HG03064 (cell line): Measurements from ENCODE around the gene ANGPT4.
"Not testable (repeated sequence)": the region's sequence is repeated elsewhere in the genome, so short reads cannot be mapped to it uniquely, and the experiment has no call there.

Experiments
- ATAC-seq: cut with Tn5 transposase; IDR thresholded peaks from one replicate; pipeline ENCODE4 v1.9.1; 2021; ENCODE audit warnings: low read depth; ENCODE audit not compliant: unreplicated experiment

The ANGPT4 gene

GRCh38 chr20:830011-830521, 86.1 kb downstream of the ANGPT4 start:
- ATAC-seq, result no peak

DNA sequence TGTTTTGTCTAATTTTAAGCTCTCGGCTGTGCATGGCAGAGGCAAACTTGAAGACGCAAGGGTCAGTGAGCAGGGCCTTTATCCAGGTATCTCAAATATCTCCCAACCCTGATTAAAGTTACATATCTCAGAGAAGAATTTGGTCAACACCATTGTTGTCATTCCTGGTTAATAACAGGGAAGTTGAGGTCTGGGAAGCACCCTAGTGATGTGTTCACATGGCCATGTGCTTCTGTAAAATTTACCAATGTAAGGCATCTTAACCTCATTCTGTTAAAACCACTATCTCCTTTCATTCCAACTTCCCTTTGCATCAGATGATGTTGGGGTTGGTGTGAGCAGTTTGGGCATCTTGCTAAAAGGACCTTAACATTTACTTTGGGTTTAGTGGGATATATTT, 86.6 kb downstream of the ANGPT4 start:
- no peak for ATAC-seq

GRCh38 chr20:828987-829386, 87.1 kb downstream of the ANGPT4 start:
- no peak for ATAC-seq

- ATAC-seq, result not testable (repeated sequence)
Observed at GRCh38 chr20:827981-828380, 88.2 kb downstream of the ANGPT4 start.

GRCh38 chr20:826695-827323, 89.3 kb downstream of the ANGPT4 start:
- ATAC-seq, result no peak

DNA sequence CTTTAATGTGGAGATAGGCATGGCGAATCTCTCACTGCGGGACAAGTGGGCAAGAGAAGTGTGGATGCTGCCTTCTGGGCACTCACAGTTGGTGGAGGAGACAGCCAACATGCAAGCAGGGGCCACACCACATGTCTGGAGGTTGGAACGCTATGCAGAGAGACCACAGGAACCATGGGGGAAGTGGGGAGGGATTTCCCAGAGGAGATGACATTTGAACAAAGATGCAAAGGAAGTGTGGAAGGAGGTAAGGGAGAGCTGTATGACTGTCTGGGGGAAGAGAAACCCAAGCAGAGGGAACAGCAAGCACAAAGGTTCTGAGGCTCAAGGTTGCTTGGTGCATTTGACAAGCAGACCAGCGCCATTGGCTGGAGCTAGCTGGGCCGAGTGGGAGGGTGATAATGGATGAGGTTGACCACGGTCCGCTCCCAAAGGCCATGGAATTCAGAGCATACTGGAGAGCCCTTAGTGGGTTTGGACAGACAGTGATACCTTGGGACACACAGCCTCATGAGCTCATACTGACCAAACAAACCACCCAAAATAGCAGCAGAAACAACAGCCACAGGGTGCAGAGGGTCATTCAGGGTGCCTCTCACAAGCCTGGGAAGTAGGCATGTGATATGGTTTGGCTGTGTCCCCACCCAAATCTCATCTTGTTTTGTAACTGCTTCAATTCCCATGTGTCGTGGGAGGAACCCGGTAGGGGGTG, 90.3 kb downstream of the ANGPT4 start:
- no peak for ATAC-seq

GRCh38 chr20:824916-825315, 91.2 kb downstream of the ANGPT4 start:
- no peak for ATAC-seq

DNA sequence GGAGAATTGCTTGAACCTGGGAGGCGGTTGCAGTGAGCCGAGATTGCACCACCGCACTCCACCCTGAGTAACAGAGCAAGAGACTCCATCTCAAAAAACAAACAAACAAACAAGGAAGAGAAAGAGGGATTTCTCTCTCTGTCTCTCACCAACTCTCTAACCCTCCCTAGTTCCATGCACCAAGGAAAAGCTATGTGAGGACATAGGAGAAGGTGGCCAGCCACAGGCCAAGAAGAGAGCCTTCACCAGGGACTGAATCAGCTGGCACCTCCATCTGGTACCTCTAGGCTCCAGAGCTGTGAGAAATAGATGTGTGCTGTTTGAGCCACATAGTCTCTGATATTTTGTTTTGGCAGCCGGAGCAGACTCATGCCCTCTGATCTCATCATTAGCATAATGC, 91.6 kb downstream of the ANGPT4 start:
- ATAC-seq, result no peak

GRCh38 chr20:823574-823902, 92.6 kb downstream of the ANGPT4 start:
- no peak for ATAC-seq

DNA sequence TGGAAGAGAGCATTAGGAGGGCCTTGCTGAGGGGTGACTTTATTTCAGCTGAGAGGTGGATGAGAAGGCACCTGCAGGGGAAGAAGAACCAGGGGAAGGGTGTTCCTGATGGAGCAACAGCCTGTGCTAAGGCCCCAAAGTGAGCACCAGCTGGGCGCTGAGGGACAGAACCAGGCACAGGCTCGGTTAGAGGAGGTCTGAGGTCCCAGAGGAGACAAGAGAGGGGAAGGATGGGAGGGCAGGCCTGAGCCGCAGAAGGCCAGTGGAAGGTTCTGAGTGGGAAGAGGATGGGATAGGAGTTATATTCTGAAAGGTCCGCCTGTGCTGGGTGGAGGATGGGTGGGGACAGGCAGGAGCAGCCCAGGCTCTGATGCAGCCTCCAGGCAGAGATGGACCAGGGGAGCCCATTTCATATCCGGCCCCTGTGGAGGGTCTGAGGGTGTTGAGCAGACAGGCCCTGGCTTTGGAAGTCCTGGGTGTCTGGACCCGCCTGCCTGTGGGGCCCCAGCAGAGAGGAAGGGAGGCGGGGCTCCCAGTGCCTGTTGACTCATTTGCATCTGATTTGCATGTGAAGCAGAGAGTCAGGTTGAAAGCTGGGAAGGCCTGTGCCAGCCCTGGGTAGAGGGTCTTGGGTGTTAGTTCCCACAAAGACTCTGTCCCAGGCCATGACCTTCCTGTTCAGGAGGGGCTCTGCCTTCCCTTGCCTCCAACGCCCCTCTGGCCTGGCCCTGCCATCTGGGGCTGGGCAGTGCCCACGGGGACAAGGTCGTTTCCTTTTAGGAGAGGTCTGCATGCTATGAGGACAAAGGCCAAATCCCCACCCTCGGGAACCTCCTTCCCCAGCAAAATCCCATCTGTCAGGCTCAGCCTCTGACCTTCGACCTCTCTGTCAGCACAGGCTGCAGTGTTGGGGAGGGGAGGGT, 93.2 kb downstream of the ANGPT4 start:
- no peak for ATAC-seq

- no peak for ATAC-seq
Observed at GRCh38 chr20:821731-822065, 94.4 kb downstream of the ANGPT4 start.

GRCh38 chr20:821046-821730, 94.9 kb downstream of the ANGPT4 start:
- no peak for ATAC-seq

GRCh38 chr20:820323-820953, 95.7 kb downstream of the ANGPT4 start:
- no peak for ATAC-seq
